HEK293 (cell line): Measurements from ENCODE around the gene IQCH.

Experiments
- BCL11B ChIP-seq: fragments of 450-650 bp; formaldehyde crosslinking; IDR thresholded peaks from 2 replicates; pipeline ENCODE4 v1.5.1; 2016; ENCODE audit warnings: low read depth, missing biosample characterization, missing genetic modification characterization
- GLIS2 ChIP-seq: fragments of 450-650 bp; formaldehyde crosslinking; IDR thresholded peaks from 2 replicates; pipeline ENCODE4 v1.5.1; 2016; ENCODE audit warnings: missing biosample characterization, missing genetic modification characterization
- KLF16 ChIP-seq: fragments of 450-650 bp; formaldehyde crosslinking; IDR thresholded peaks from 2 replicates; pipeline ENCODE4 v1.5.1; 2017; ENCODE audit warnings: missing biosample characterization, missing genetic modification characterization
- PRDM1 ChIP-seq: fragments of 450-650 bp; formaldehyde crosslinking; IDR thresholded peaks from 2 replicates; pipeline ENCODE4; 2016; ENCODE audit warnings: missing biosample characterization, missing genetic modification characterization
- ZBTB44 ChIP-seq: fragments of 450-650 bp; IDR thresholded peaks from 2 replicates; pipeline ENCODE4 v1.5.1; 2018; ENCODE audit warnings: missing biosample characterization, mild to moderate bottlenecking, missing genetic modification characterization
- ZBTB7A ChIP-seq: fragments of 450-650 bp; formaldehyde crosslinking; IDR thresholded peaks from 2 replicates; pipeline ENCODE4 v1.5.1; 2016; ENCODE audit warnings: low read depth, missing biosample characterization, missing genetic modification characterization
- ZNF133 ChIP-seq: fragments of 450-650 bp; formaldehyde crosslinking; IDR thresholded peaks from 2 replicates; pipeline ENCODE4 v1.5.1; 2016; ENCODE audit warnings: missing biosample characterization, missing genetic modification characterization
- ZNF473 ChIP-seq: fragments of 450-650 bp; formaldehyde crosslinking; IDR thresholded peaks from 2 replicates; pipeline ENCODE4 v1.5.1; 2017; ENCODE audit warnings: missing biosample characterization, missing genetic modification characterization
- ZNF626 ChIP-seq: fragments of 450-650 bp; sonication (Bioruptor Pico); formaldehyde crosslinking; IDR thresholded peaks from 2 replicates; pipeline ENCODE4 v1.5.1; 2018; ENCODE audit warnings: missing biosample characterization, missing genetic modification characterization, inconsistent platforms
- TF ChIP-seq, protein P1 (sequence below): fragments of 450-650 bp; formaldehyde crosslinking; IDR thresholded peaks from 2 replicates; pipeline ENCODE4 v1.5.1; 2016; ENCODE audit warnings: missing biosample characterization, missing genetic modification characterization

DNA sequence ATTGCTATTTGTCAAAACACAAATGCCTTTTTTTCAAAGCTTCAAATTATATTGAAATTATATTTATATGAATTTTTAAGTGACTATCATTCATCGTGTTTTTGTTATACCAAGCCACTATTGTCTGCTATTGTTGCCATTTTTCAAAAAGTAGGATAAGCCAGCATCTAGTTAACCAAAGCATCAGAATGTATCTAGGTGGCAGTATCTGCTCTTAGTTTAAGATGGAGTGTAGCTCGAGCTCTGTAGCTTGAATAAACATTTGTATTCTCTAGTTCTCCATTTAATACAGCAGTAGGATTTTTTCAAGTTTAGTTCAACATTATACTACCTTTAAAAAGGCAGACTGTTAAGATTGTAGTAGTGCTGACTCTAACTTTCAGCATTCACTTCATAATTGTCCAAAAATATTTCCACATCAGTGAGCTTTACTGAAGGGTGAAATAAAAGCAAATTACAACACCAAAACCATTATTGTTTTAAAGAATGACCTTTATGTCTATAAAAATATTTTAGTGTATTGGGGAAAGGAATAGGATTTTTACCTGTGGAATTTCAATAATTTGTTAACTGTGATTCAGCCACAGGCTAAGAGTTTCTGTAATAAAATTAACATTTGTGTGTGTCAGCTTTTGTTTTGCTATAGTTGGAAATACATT, 246.7 kb downstream of the IQCH start:
- TF ChIP-seq, protein P1, sequence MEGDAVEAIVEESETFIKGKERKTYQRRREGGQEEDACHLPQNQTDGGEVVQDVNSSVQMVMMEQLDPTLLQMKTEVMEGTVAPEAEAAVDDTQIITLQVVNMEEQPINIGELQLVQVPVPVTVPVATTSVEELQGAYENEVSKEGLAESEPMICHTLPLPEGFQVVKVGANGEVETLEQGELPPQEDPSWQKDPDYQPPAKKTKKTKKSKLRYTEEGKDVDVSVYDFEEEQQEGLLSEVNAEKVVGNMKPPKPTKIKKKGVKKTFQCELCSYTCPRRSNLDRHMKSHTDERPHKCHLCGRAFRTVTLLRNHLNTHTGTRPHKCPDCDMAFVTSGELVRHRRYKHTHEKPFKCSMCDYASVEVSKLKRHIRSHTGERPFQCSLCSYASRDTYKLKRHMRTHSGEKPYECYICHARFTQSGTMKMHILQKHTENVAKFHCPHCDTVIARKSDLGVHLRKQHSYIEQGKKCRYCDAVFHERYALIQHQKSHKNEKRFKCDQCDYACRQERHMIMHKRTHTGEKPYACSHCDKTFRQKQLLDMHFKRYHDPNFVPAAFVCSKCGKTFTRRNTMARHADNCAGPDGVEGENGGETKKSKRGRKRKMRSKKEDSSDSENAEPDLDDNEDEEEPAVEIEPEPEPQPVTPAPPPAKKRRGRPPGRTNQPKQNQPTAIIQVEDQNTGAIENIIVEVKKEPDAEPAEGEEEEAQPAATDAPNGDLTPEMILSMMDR = peak; percentile 50; the same call in 1 of the 2 replicates
- TF ChIP-seq ZBTB44 (tag by site-specific recombination) = no peak
- TF ChIP-seq KLF16 = no peak
- TF ChIP-seq PRDM1 (tag by site-specific recombination) = no peak
- no peak for TF ChIP-seq ZNF473 (tag by site-specific recombination)
- TF ChIP-seq ZNF133 (tag by site-specific recombination) = no peak
- no peak for TF ChIP-seq ZNF626 (tag by site-specific recombination)
- no peak for TF ChIP-seq GLIS2 (tag by site-specific recombination)
- no peak for TF ChIP-seq ZBTB7A (tag by site-specific recombination)
- no peak for TF ChIP-seq BCL11B (tag by site-specific recombination)
